Right lobe of liver (tissue), 6 donors: Measurements from ENCODE around the gene TREH. TPM values are rescaled to one million over a fixed set of nuclear protein-coding genes. Genes with fewer than 3 reads are reported as not detected.

ENCODE experiments used
- ATAC-seq, 4 donors: fragments of 200-7000 bp; cut with Tn5 transposase; one replicate each; pipeline ENCODE4 v1.9.1; 2020; ENCODE audit warnings: mild to moderate bottlenecking in 4 of 4, moderate library complexity in 4 of 4
- DNase-seq, 3 donors: peaks; one replicate each; pipeline ENCODE4 v3.0.0-alpha.2; 2020
- H3K27ac ChIP-seq, 3 donors: fragments of 200-600 bp; one replicate each; pipeline ENCODE4 v1.8.0; 2022
- H3K27me3 ChIP-seq, 2 donors: fragments of 200-600 bp; one replicate each; pipeline ENCODE4 v1.8.0; 2022
- H3K36me3 ChIP-seq, 4 donors: fragments of 200-600 bp; sonication (generic) in 1 of 4; one replicate each; pipeline versions ENCODE4 v1.5.1 to v1.8.0; 2017 to 2022; ENCODE audit warnings: control low read depth in 1 of 4
- H3K4me1 ChIP-seq, 4 donors: fragments of 200-600 bp; sonication (generic) in 1 of 4; one replicate each; pipeline versions ENCODE4 v1.5.1 to v1.8.0; 2017 to 2022; ENCODE audit warnings: control low read depth in 1 of 4
- H3K4me3 ChIP-seq, 3 donors: fragments of 200-600 bp; one replicate each; pipeline ENCODE4 v1.8.0; 2022
- H3K9me3 ChIP-seq, 4 donors: fragments of 200-600 bp; sonication (generic) in 1 of 4; one replicate each; pipeline versions ENCODE4 v1.5.1 to v1.8.0; 2017 to 2022; ENCODE audit warnings: control low read depth in 1 of 4
- CTCF ChIP-seq, 4 donors: fragments of 200-600 bp in 3 of 4; fragments of 450-650 bp in 1 of 4; IDR thresholded peaks; one replicate each; pipeline versions ENCODE4 v1.5.1 to v1.8.0; 2016 to 2022; ENCODE audit warnings: antibody characterized with exemption in 4 of 4, mild to moderate bottlenecking in 2 of 4
- POLR2A ChIP-seq: fragments of 450-650 bp; IDR thresholded peaks from one replicate; pipeline ENCODE4 v1.6.1; 2017; ENCODE audit warnings: antibody characterized with exemption, mild to moderate bottlenecking
- WGBS: methylation state at CpG from one replicate; pipeline ENCODE4 v1.1.6; 2018; ENCODE audit warnings: low coverage, low lambda C conversion rate; ENCODE audit not compliant: insufficient coverage; ENCODE audit errors: missing lambda C conversion rate; 5-methylcytosine and 5-hydroxymethylcytosine counted together
- intact Hi-C, 2 donors: fragments of 100-400 bp; cut with DNase I; formaldehyde crosslinking; loops; one replicate each; pipeline versions ENCODE4 v1.11.2 to v1.14.1; 2022
- total RNA-seq, 6 experiments: library from RNA; depleted of rRNA in 2 of 6; stranded (reverse); fragments of >200 nt in 2 of 6; fragmentation: NEBNext Ultra II Directional in 3 of 6; extraction: Animal tissue kit (Norgen Biotek cat#: 25700) in 3 of 6; gene quantifications; one replicate each; pipeline versions ENCODE4 v1.1.0 to v1.2.4, GENCODE V29; 2016 to 2023
- donor health status: DM: no; HTN: yes; CAD: no.
- donor health status: DM: no; HTN: no; CAD: no.
- donor health status: DM: no; HTN: no; CAD: no.
- donor health status: DM: no; HTN: yes; CAD: no.
- donor health status: DM: no; HTN: yes; CAD: no.

The TREH gene
- total RNA-seq, 6 experiments from 2014 or later, result 2.1 to 5.1 (median 2.9) TPM; not detected in 2

- Histone ChIP-seq H3K27me3 (no peaks in the 10 kb centered on the region), H3K36me3 (no peaks in the 10 kb centered on the region), H3K9me3 (no peaks in the 10 kb centered on the region), H3K4me1 (peaks cover 0 to 4% (median 0%) of the 10 kb centered on the region in 4 donors), H3K4me3 (no peak overlapping the region), H3K27ac (no peak overlapping the region)
- ATAC-seq (no peak), DNase-seq (no peak)
- 78% methylated on average over 5 of the region's 5 CpGs for WGBS
- intact Hi-C loops, result no loop called here
- TF ChIP-seq POLR2A, result no peak
- no peak for TF ChIP-seq CTCF (IDR thresholded peaks at IDR 0.05)
These were observed 13.1 kb downstream of the TREH start for GRCh38 chr11:118666371-118666770.

GRCh38 chr11:118663902-118664301 lies 15.5 kb downstream of the TREH start:
- Histone ChIP-seq H3K4me3 (no peak overlapping the region), H3K27ac (no peak overlapping the region), H3K36me3 (no peaks in the 10 kb centered on the region), H3K4me1 (peaks cover 0 to 9% (median 0%) of the 10 kb centered on the region in 4 donors), H3K9me3 (no peaks in the 10 kb centered on the region), H3K27me3 (no peaks in the 10 kb centered on the region)
- 92% methylated on average over 2 of the region's 3 CpGs for WGBS
- ATAC-seq, result no peak
- intact Hi-C loops, result no loop called here
- DNase-seq, result no peak
- TF ChIP-seq POLR2A (no peak), CTCF (IDR thresholded peaks at IDR 0.05) (no peak)

GRCh38 chr11:118663381-118663780 lies 16.1 kb downstream of the TREH start:
- DNase-seq (no peak), ATAC-seq (no peak)
- TF ChIP-seq POLR2A, result no peak
- no peak for TF ChIP-seq CTCF (IDR thresholded peaks at IDR 0.05)
- Histone ChIP-seq H3K4me3 (no peak overlapping the region), H3K27ac (no peak overlapping the region), H3K27me3 (no peaks in the 10 kb centered on the region), H3K36me3 (no peaks in the 10 kb centered on the region), H3K9me3 (no peaks in the 10 kb centered on the region), H3K4me1 (peaks cover 0 to 9% (median 0%) of the 10 kb centered on the region in 4 donors)
- 83% methylated on average over 4 of the region's 4 CpGs for WGBS
- intact Hi-C loops, result no loop called here

- H3K9me3 ChIP-seq, result no peaks in the 10 kb centered on the region
- no CpG with 5 or more reads among the region's 8 CpGs for WGBS
- no peak for ATAC-seq
- no peaks in the 10 kb centered on the region for H3K27me3 ChIP-seq
- H3K4me3 ChIP-seq, result no peak overlapping the region
- no peak for DNase-seq
- TF ChIP-seq CTCF (IDR thresholded peaks at IDR 0.05), result no peak
- no peak for TF ChIP-seq POLR2A
- no peak overlapping the region for H3K27ac ChIP-seq
- intact Hi-C loops, result no loop called here
- peaks cover 0 to 9% (median 0%) of the 10 kb centered on the region in 4 donors for H3K4me1 ChIP-seq
- no peaks in the 10 kb centered on the region for H3K36me3 ChIP-seq
These were observed 16.8 kb downstream of the TREH start for GRCh38 chr11:118662401-118663271.
